HCT116 (cell line): ENCODE measurements around the gene CGN. TPM values are rescaled to one million over a fixed set of nuclear protein-coding genes. Genes with fewer than 3 reads are reported as not detected.

ENCODE experiments used
- microRNA counts: library from miRNA; unstranded; fragments of <30 nt; microRNA quantifications from one replicate; lab custom pipeline; 2015
- microRNA-seq: library from miRNA; unstranded; fragments of <30 nt; microRNA quantifications from one replicate; pipeline ENCODE4, GENCODE V29; 2016; ENCODE audit warnings: borderline number of aligned reads
- total RNA-seq: library from RNA; stranded (reverse); gene quantifications from one replicate; pipeline ENCODE4 v1.2.1, GENCODE V29; 2021; ENCODE audit not compliant: unreplicated experiment

Gene CGN
- total RNA-seq, 1 experiment from 2014 or later, result 19.7 TPM

MicroRNAs within 50 kb of the gene (microRNA counts, 767-probe panel; counts per million panel counts)
- microRNA hsa-miR-554 (lab: Ali Mortazavi, UCI), result not detected

Small RNA genes lying within 50 kb of the gene (microRNA-seq; reads per million reads assigned to microRNA genes)
- not detected for gene MIR554

Other genes starting within 250 kb of the CGN start
- 34.3 TPM for gene ZNF687, start 229.1 kb upstream of the CGN start, total RNA-seq
- 45.1 TPM for gene PI4KB, start 184.0 kb upstream of the CGN start, total RNA-seq
- 52.7 TPM for gene RFX5, start 164.1 kb upstream of the CGN start, total RNA-seq
- 0.42 TPM for gene SELENBP1, start 138.7 kb upstream of the CGN start, total RNA-seq
- 341 TPM for gene PSMB4, start 111.8 kb upstream of the CGN start, total RNA-seq
- 80.6 TPM for gene POGZ, start 51.9 kb upstream of the CGN start, total RNA-seq
- gene TUFT1, start 28.9 kb downstream of the CGN start, total RNA-seq, result 12.3 TPM
- gene SNX27, start 100.7 kb downstream of the CGN start, total RNA-seq, result 42.2 TPM
- gene CELF3, start 205.4 kb downstream of the CGN start, total RNA-seq, result not detected
- gene RIIAD1, start 210.1 kb downstream of the CGN start, total RNA-seq, result 0.12 TPM